Sigmoid colon (tissue), 7 donors: ENCODE measurements around the gene ADAMTS8. TPM values are rescaled to one million over a fixed set of nuclear protein-coding genes. Genes with fewer than 3 reads are reported as not detected.

Experiments used
- DNase-seq: peaks from one replicate; pipeline ENCODE4 v3.0.0-alpha.2; 2019
- H3K27ac ChIP-seq, 4 donors: fragments of 200-600 bp; sonication (generic); one replicate each; pipeline ENCODE4 v1.5.1; 2016 to 2019; ENCODE audit warnings: mild to moderate bottlenecking in 1 of 4
- H3K27me3 ChIP-seq, 3 donors: fragments of 200-600 bp; sonication (generic); one replicate each; pipeline ENCODE4 v1.5.1; 2019; ENCODE audit warnings: mild to moderate bottlenecking in 1 of 3
- H3K36me3 ChIP-seq, 4 donors: fragments of 200-600 bp; sonication (generic); one replicate each; pipeline ENCODE4 v1.5.1; 2016 to 2019
- H3K4me1 ChIP-seq, 4 donors: fragments of 200-600 bp; sonication (generic); one replicate each; pipeline ENCODE4 v1.5.1; 2017 to 2019
- H3K4me3 ChIP-seq, 4 donors: fragments of 200-600 bp; sonication (generic); one replicate each; pipeline ENCODE4 v1.5.1; 2017 to 2019; ENCODE audit warnings: mild to moderate bottlenecking in 2 of 4, moderate library complexity in 1 of 4
- H3K9me3 ChIP-seq, 4 donors: fragments of 200-600 bp in 3 of 4; sonication (generic) in 3 of 4; one replicate each; pipeline versions ENCODE4 v1.5.1 to v1.6.1; 2013 to 2019
- EP300 ChIP-seq, 4 donors: sonication (generic); formaldehyde crosslinking; IDR thresholded peaks; one replicate each; pipeline ENCODE4 v1.6.1; 2017; ENCODE audit warnings: antibody characterized with exemption in 4 of 4
- POLR2A ChIP-seq, 2 donors: fragments of 450-650 bp; IDR thresholded peaks; one replicate each; pipeline ENCODE4 v1.6.1; 2016; ENCODE audit warnings: antibody characterized with exemption in 2 of 2, mild to moderate bottlenecking in 2 of 2, moderate library complexity in 2 of 2
- POLR2AphosphoS5 ChIP-seq, 4 donors: sonication (generic); formaldehyde crosslinking; IDR thresholded peaks; one replicate each; pipeline ENCODE4 v1.6.1; 2017; ENCODE audit warnings: antibody characterized with exemption in 4 of 4
- WGBS, 2 donors: extraction: QIAGEN DNeasy Blood & Tissue Kit; methylation state at CpG; one replicate each; pipeline ENCODE4 v1.1.7; 2013; 5-methylcytosine and 5-hydroxymethylcytosine counted together
- intact Hi-C: fragments of 100-400 bp; cut with DNase I; formaldehyde crosslinking; loops from one replicate; pipeline ENCODE4 v1.15.1; 2023
- polyA plus RNA-seq, 3 donors: library from polyadenylated mRNA; stranded (reverse); fragments of 200-250 nt; gene quantifications; one replicate each; pipeline ENCODE4 v1.2.3, GENCODE V29; 2013
- total RNA-seq, 4 donors: library from RNA; depleted of rRNA; stranded (reverse); fragments of >200 nt; gene quantifications; one replicate each; pipeline ENCODE4 v1.1.0, GENCODE V29; 2016
- TF ChIP-seq, protein P1 (sequence below), 4 experiments: fragments of 450-650 bp in 3 of 4; fragments of 200-600 bp in 1 of 4; IDR thresholded peaks; one replicate each; pipeline ENCODE4 v1.5.1; 2016 to 2019; ENCODE audit warnings: antibody characterized with exemption in 4 of 4, mild to moderate bottlenecking in 3 of 4, moderate library complexity in 2 of 4
- donor health status: healthy with polysubstance abuse.
- donor health status: Bipolar disorder and iron deficiency.
- donor health status: healthy.

ADAMTS8 gene
- total and polyA plus RNA-seq, 7 donors: under 0.01 to 11.9 (median 4.2) TPM; not detected in 1

GRCh38 chr11:130459521-130459920 is 31.1 kb upstream of the ADAMTS8 start:
- no peaks in the 10 kb centered on the region for H3K4me1 ChIP-seq
- intact Hi-C loops: no loop called here
- peaks cover 0 to 14% (median 4%) of the 10 kb centered on the region in 4 donors for H3K36me3 ChIP-seq
- DNase-seq: no peak
- H3K9me3 ChIP-seq: no peaks in the 10 kb centered on the region
- 93 to 94% methylated on average over 7 of the region's 7 CpGs for WGBS, 2 donors
- H3K4me3 ChIP-seq: no peak overlapping the region
- no peaks in the 10 kb centered on the region for H3K27me3 ChIP-seq
- H3K27ac ChIP-seq: no peak overlapping the region
- TF ChIP-seq POLR2AphosphoS5 (IDR thresholded peaks at IDR 0.05) (no peak), EP300 (IDR thresholded peaks at IDR 0.05) (no peak), POLR2A (IDR thresholded peaks at IDR 0.05) (no peak)
- TF ChIP-seq, protein P1, sequence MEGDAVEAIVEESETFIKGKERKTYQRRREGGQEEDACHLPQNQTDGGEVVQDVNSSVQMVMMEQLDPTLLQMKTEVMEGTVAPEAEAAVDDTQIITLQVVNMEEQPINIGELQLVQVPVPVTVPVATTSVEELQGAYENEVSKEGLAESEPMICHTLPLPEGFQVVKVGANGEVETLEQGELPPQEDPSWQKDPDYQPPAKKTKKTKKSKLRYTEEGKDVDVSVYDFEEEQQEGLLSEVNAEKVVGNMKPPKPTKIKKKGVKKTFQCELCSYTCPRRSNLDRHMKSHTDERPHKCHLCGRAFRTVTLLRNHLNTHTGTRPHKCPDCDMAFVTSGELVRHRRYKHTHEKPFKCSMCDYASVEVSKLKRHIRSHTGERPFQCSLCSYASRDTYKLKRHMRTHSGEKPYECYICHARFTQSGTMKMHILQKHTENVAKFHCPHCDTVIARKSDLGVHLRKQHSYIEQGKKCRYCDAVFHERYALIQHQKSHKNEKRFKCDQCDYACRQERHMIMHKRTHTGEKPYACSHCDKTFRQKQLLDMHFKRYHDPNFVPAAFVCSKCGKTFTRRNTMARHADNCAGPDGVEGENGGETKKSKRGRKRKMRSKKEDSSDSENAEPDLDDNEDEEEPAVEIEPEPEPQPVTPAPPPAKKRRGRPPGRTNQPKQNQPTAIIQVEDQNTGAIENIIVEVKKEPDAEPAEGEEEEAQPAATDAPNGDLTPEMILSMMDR (IDR thresholded peaks at IDR 0.05): no peak

DNA sequence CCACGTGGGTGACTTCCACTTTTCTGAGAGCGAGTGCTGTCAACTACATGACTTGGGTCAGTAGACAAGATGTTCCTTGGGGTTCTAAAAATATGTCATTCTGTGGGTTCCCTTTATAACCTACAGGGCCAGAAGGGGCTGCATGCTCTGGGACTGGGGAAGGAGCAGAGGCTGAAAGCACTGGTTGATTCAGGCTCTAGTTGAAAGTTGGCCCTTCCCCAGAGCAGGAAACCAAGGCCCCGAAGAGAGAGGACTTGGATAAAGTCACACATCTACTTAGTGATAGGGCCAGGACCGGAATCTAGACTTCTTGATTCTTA is 30.0 kb upstream of the ADAMTS8 start:
- no peak for DNase-seq
- Histone ChIP-seq H3K27ac (no peak overlapping the region), H3K4me1 (no peaks in the 10 kb centered on the region), H3K9me3 (no peaks in the 10 kb centered on the region), H3K27me3 (no peaks in the 10 kb centered on the region), H3K4me3 (no peak overlapping the region), H3K36me3 (peaks cover 0 to 11% (median 4%) of the 10 kb centered on the region in 4 donors)
- WGBS, 2 donors: 73 to 87% methylated on average over 4 of the region's 4 CpGs
- intact Hi-C loops: no loop called here
- TF ChIP-seq, protein P1 (IDR thresholded peaks at IDR 0.05): no peak
- TF ChIP-seq POLR2AphosphoS5 (IDR thresholded peaks at IDR 0.05): no peak
- no peak for TF ChIP-seq POLR2A (IDR thresholded peaks at IDR 0.05)
- TF ChIP-seq EP300 (IDR thresholded peaks at IDR 0.05): no peak

- no peaks in the 10 kb centered on the region for H3K4me1 ChIP-seq
- 77 to 80% methylated on average over 20 of the region's 20 CpGs for WGBS, 2 donors
- intact Hi-C loops: no loop called here
- no peaks in the 10 kb centered on the region for H3K27me3 ChIP-seq
- no peak overlapping the region for H3K27ac ChIP-seq
- peaks cover 0 to 11% (median 4%) of the 10 kb centered on the region in 4 donors for H3K36me3 ChIP-seq
- TF ChIP-seq EP300 (IDR thresholded peaks at IDR 0.05) (no peak), POLR2A (IDR thresholded peaks at IDR 0.05) (no peak), POLR2AphosphoS5 (IDR thresholded peaks at IDR 0.05) (no peak)
- TF ChIP-seq, protein P1 (IDR thresholded peaks at IDR 0.05): no peak
- H3K9me3 ChIP-seq: no peaks in the 10 kb centered on the region
- no peak for DNase-seq
- H3K4me3 ChIP-seq: no peak overlapping the region
Observed at GRCh38 chr11:130457623-130458409, 29.4 kb upstream of the ADAMTS8 start.

DNA sequence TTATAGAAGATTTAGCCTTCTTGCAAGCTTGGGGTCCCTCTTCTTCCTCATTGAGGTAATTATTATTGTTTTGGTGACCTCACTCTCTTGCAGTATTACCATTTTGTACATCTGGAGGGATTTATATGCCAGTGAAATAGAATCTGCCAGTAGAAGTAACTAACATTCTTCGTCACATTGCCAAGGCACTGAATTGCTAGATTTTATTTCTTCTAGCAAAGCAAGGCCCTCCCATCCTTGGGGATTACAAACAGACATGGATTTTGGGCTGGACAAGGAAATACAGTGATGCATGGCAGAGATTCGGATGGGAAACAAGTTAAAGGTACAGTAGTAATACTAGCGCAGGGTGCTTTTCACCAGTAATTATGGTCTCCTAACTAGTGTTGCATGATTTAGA is 27.9 kb upstream of the ADAMTS8 start:
- intact Hi-C loops: no loop called here
- TF ChIP-seq, protein P1 (IDR thresholded peaks at IDR 0.05): no peak
- TF ChIP-seq EP300 (IDR thresholded peaks at IDR 0.05) (no peak), POLR2A (IDR thresholded peaks at IDR 0.05) (no peak), POLR2AphosphoS5 (IDR thresholded peaks at IDR 0.05) (no peak)
- Histone ChIP-seq H3K4me1 (no peaks in the 10 kb centered on the region), H3K27me3 (no peaks in the 10 kb centered on the region), H3K9me3 (no peaks in the 10 kb centered on the region), H3K27ac (no peak overlapping the region), H3K4me3 (no peak overlapping the region), H3K36me3 (no peaks in the 10 kb centered on the region)
- WGBS, 2 donors: 91% methylated on average over 3 of the region's 3 CpGs
- DNase-seq: no peak
